ENCODE results near the gene AMZ1.

Gene AMZ1

GRCh38 chr7:2651847-2652735 is 35.9 kb upstream of the AMZ1 start:
- no peak for DNase-seq (ENCODE audit: low spot score)

DNA sequence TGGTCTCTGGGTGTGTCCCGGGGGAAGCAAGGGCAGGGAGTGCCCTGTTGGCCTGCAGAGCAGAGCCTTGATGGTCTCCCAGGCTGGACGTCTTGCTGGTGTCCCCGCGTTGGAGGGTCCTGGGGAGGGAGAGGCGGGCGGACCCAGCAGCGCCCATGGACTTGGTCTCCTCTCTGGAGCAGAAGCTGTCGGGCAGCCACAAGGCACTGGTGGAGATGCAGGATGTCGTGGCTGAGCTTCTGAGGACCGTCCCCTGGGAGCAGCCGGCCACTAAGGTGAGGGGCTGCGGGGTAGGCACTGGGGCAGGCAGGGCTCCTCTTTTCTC is 35.3 kb upstream of the AMZ1 start:
- DNase-seq (ENCODE audit: low spot score) = no peak

- DNase-seq (ENCODE audit: low spot score) = no peak
Observed at GRCh38 chr7:2654059-2654458, 33.9 kb upstream of the AMZ1 start.

DNA sequence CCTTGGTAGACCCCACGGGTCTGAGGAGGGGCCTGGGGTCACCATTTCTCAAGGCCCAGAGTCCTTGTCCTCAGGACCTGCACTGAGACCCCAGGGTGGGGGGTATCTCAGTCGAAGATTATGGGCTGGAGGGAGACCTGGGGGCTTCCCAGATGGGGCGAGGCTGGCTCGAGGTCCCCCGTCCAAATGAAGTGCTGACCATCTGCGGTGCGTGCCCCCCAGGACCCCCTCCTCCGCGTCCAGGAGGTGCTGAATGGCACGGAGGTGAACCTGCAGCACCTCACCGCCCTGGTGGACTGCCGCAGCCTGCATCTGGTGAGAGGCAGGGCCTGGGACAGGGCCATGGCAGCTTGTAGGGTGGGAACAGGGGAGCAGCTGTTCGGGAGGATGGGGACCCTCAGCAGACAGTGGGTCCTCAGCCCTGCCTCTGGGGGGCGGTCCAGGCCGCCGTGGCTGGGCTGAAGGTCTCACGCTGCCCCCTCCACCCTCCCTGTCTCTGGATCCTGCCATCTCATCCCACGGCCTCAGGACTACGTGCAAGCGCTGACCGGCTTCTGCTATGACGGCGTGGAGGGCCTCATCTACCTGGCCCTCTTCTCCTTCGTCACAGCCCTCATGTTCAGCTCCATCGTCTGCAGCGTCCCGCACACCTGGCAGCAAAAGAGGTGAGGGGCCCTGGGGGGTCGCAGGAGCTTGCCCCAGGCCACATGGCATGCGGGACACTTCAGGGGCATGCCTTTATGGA is 32.0 kb upstream of the AMZ1 start:
- no peak for DNase-seq (ENCODE audit: low spot score)

DNA sequence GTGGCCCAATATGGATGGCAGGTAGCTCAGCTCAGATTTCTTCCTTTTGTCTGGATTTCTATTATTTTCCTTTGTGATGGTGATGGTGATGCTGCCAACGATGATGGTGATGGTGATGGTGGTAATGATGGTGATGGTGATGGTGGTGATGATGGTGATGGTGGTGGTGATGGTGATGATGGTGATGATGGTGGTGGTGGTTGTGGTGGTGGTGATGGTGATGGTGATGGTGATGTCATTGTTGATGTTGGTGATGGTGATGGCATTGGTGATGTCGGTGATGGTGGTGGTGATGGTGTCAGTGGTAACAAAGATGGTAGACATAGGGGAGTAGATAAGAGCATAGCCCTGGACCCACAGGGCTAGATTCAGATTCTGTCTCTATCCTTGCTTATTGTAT is 30.8 kb upstream of the AMZ1 start:
- DNase-seq (ENCODE audit: low spot score) = no peak

GRCh38 chr7:2657920-2658671 is 29.9 kb upstream of the AMZ1 start:
- DNase-seq (ENCODE audit: low spot score) = no peak

- DNase-seq (ENCODE audit: low spot score) = no peak
Observed at GRCh38 chr7:2658941-2659340, 29.1 kb upstream of the AMZ1 start.

DNA sequence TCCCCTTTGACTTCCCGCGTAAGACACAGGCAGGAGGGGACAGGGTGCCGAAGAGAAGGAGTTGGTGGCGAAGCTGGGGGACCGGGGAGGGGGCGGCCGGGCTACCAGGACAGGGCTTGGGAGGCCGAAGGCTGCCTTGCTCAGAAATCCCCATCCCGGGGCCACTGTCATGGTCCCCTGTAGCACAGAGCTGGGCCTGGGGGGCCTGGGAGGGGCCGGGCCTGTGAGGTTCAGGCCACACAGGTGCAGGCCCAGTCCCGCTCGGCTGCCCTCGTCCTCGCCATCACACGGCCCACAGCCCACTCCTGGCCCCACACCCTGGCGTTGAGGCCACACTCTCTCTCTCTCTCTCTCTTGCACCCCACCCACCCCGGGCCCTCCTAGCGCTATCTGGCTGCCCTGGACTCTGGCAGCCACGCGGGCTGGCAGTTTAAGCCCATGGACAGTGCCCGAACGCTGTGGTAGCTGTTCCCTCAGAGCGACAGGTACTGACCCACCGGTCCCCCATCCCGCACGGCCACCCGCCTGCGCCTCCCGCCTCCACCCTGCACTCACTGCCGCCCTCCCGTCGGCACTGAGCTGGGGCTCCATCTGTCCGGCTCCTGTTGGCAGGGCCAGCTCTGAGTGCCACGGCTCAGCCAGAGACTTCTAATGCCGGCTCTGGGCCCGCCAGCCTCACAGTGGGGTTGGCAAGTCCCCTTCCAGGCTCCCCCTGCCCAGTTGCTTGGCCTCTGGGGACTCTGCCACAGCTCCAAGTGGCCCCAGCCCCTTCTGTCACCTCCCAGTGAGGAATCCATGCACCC is 28.2 kb upstream of the AMZ1 start:
- no peak for DNase-seq (ENCODE audit: low spot score)

DNA sequence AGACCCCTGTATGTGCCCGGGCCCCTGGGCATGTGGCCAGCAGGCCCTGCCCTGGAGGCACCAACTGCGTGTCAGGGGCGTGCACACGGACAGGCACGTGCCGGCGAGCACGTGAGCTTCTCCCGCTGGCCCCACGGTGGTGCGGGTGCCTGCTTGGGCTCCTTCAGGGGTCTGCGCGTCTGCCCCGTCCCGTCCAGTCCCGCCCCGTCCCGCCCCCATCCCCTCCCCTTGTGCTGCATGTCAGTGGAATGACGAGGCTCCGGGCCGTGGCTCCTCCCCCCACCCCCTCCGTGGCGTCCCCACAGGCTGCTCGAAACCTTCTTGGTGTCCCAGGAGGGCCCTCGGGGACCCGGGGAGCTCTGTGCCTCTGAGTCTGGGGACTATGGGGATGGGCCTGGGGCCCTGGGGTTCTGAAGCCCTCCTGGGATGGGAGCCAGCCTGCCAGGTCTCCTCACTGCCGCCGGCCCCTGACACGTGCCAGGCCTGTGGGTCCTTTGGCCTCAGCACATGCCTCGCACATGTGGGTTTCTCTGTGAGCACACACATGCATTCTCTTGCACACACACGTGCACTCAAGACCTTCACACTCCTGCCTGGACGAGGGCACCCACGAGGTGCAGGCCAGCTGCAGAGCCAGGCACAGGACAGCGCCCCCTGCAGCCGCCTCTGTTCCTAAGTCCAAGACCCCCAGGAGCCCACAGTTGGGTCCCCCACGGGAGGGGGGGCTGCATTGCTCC is 27.5 kb upstream of the AMZ1 start:
- no peak for DNase-seq (ENCODE audit: low spot score)

DNA sequence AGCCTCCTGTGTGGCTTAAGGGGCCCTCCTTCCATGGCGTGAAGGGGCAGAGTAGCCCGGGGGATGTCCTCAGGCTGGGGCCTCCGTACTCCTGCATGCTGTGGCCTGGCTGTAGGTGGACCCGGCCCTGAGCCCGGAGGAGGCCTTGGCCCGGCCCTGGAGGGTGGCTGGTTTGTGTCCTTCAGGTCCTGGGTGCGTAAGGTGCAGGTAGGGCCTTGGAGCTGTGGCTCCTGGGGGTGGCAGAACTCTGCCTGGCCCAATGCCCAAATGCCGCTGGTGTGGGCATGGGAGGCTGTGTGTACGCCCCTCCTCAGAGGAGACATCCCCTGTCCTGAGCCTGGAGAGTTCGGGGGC is 26.9 kb upstream of the AMZ1 start:
- DNase-seq (ENCODE audit: low spot score) = no peak

GRCh38 chr7:2661602-2662272 is 26.3 kb upstream of the AMZ1 start:
- DNase-seq (ENCODE audit: low spot score) = no peak

DNA sequence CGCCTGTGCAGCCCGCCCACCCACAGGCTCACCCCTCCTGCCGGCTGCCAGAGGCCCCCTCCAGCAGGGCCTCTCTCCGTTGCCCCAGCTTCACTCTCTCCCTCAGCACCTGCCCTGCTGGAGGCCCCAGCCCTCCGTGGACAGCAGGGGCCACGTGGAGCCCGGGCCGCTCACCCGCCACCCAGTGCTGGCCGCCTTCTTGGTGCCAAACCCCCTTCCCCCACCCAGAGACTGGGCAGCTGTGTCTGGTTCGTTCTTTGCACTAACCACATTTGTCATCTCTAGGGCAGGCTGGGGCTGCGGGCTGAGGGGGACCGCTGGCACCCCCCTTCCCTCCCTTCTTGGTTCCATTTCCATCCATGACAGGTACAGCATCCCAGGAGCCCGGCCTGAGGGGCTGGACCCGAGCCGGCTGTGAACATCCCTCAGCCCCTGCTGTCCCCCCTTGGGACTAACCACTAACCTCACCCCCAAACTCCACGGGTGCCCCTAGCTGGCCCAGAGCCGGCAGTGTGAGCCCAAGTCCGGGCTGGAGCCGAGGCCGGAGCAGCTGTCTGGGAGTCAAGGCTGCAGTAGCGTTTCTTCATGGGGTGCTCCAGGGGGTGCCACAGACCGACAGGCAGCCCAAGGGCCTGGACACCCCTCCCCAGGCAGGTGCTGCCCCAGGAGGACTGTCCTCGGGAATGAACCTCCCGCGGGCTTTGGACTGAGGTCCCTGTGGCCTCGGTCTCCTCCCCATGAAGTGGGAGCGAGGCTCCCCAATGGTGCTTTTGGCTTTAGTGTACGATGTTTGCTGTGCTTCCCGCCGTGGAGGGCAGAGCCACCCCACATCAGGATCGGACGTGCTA is 25.5 kb upstream of the AMZ1 start:
- no peak for DNase-seq (ENCODE audit: low spot score)

GRCh38 chr7:2663121-2663886 is 24.7 kb upstream of the AMZ1 start:
- DNase-seq (ENCODE audit: low spot score) = no peak

DNA sequence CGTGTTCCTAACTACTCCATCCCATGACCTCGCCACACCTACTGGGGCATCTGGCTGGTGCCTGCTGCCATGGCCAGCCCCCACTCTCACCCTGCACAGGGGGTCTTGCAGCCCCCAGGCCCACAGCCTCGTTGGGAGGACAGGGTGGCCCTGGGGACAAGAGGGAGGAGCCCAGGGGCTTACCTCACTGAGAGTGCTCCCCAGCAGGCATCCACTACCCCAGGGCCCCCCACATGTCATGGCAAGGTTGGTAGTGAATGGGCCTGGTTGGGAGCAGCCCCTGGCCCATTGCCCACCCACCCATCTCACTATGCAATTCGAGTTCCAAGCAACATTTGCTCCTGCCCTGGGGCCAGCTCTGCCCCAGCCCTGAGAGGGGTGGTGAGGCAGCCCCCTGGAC is 24.0 kb upstream of the AMZ1 start:
- DNase-seq (ENCODE audit: low spot score) = no peak

- no peak for DNase-seq (ENCODE audit: low spot score)
Observed at GRCh38 chr7:2665359-2665791, 22.6 kb upstream of the AMZ1 start.

DNA sequence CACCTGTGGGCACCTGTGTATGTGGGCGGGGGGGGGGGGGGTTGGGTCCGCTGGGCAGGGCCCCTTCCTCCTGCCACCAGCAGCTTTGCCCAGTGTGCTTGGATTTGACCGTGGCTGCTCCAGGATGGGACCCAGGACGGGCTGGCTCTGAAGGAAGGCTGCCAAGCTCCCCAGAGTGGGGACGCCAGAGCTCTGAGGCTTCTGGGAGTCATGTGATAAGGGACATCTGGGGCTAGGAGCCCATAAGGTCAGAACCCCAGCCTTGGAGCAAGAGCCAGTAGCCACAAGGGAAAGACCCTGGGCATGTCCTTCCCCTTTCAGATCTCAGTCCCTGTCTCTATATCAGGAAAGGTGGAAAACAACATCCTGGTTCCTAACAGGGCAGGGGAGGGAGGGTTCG is 21.8 kb upstream of the AMZ1 start:
- DNase-seq (ENCODE audit: low spot score) = no peak

GRCh38 chr7:2666588-2667250 is 21.3 kb upstream of the AMZ1 start:
- DNase-seq (ENCODE audit: low spot score) = no peak

GRCh38 chr7:2667843-2668242 is 20.2 kb upstream of the AMZ1 start:
- no peak for DNase-seq (ENCODE audit: low spot score)

- DNase-seq (ENCODE audit: low spot score) = no peak
Observed at GRCh38 chr7:2668401-2668800, 19.6 kb upstream of the AMZ1 start.
